Sciatic nerve (tissue), 2 donors: ENCODE results near the gene WNT8A. TPM values are rescaled to one million over a fixed set of nuclear protein-coding genes. Genes with fewer than 3 reads are reported as not detected.
"Not testable (repeated sequence)": the region's sequence is repeated elsewhere in the genome, so short reads cannot be mapped to it uniquely, and the experiment has no call there.

Experiments used
- ATAC-seq: fragments of 200-7000 bp; cut with Tn5 transposase; one replicate; pipeline ENCODE4 v1.9.1; 2020; ENCODE audit warnings: mild to moderate bottlenecking, moderate library complexity
- DNase-seq: peaks from one replicate; pipeline ENCODE4 v3.0.0-alpha.2; 2020; ENCODE audit warnings: low spot score
- intact Hi-C: fragments of 100-400 bp; cut with DNase I; formaldehyde crosslinking; loops from one replicate; pipeline ENCODE4 v1.14.2; 2022
- total RNA-seq: library from RNA; stranded (reverse); fragmentation: NEBNext Ultra II Directional; extraction: Animal tissue kit (Norgen Biotek cat#: 25700); gene quantifications from one replicate; pipeline ENCODE4 v1.2.1, GENCODE V29; 2021
- donor health status: DM: no; HTN: no; CAD: no.
- donor health status: DM: no; HTN: no; CAD: no.

WNT8A gene
- not detected for total RNA-seq

- no peak for ATAC-seq
- DNase-seq, result no peak
- intact Hi-C loops, result loop anchor here (10.0 kb wide), 1 partner anchor 51 kb away; the partner anchor contains the start of gene NME5
These were observed at the start of gene WNT8A for GRCh38 chr5:138083702-138084101. Gene WNT8A (plus strand): TSS chr5:138084033. CDS start chr5:138084128, 95 bp downstream.

- intact Hi-C loops, result no loop called here
- DNase-seq (no peak), ATAC-seq (peak; percentile 58)
These were observed 48.0 kb upstream of the WNT8A start for GRCh38 chr5:138035605-138036537.

GRCh38 chr5:138037271-138037670 is 46.6 kb upstream of the WNT8A start:
- DNase-seq (no peak), ATAC-seq (no peak)
- intact Hi-C loops, result no loop called here

DNA sequence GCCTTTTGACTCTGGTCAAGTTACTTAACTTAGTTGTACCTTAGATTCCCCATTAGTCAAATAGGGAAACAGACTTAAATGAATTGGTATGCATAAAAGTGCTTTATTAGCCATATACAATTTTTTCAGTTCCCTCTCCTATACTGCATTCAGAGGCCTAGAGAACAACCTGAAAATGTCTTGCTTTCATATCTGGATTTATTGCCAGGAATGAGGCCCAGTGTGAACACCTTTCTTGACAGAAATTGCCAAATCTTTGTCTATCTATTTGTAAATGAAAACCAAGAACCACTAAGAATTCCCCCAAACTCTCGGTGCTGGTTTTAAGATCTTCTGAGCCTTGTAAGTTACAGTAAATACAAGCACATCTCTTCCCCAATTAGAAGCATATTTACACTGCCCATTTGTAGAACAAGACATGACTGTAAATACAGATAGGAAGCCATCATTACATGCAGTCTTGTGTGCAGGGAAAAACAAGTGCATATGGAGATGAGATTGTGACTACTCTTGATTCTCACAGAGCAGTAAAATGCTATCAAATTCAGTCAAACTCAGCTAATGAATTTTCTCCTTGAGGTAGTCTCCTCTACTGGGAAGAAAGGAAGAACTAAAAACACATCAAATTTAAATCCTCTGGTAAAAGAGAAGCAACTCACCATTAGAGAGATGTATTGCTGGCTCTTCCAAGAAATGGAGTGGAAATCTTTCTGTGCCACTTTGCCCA is 45.8 kb upstream of the WNT8A start:
- ATAC-seq (no peak), DNase-seq (no peak)
- intact Hi-C loops, result no loop called here

GRCh38 chr5:138038826-138039225 is 45.0 kb upstream of the WNT8A start:
- ATAC-seq (peak; percentile 47), DNase-seq (no peak)
- intact Hi-C loops, result no loop called here

DNA sequence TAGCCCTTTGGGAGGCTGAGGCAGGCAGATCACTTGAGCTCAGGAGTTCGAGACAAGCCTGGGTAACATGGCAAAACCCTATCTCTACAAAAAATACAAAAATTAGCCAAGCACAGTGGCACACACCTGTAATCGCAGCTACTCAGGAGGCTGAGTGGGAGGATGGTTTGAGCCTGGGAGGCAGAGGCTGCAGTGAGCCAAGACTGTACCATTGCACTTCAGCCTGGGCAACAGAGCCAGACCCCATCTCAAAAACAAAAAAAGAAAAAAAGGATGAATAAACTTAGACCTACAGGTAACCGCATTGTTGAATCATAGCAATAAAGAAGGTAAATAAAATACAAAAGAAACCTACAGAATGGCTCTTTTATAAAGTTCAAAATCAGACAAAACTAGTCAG is 38.5 kb upstream of the WNT8A start:
- DNase-seq, intact Hi-C loops, ATAC-seq: not testable (repeated sequence)

GRCh38 chr5:138051441-138052296 is 32.2 kb upstream of the WNT8A start:
- intact Hi-C loops, result no loop called here
- ATAC-seq, result no peak
- DNase-seq, result no peak

DNA sequence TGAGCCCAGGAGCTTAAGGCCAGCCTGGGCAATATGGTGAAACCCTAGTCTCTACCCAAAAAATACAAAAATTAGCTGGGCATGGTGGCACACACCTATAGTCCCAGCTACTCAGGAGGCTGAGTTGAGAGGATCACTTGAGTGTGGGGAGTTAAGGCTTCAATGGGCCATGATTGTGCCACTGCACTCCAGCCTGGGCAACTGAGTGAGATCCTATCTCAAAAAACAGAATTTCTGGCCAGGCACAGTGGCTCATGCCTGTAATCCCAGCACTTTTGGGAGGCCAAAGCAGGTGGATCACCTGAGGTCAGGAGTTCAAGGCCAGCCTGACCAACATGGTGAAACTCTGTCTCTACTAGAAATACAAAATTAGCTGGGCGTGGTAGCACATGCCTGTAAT is 31.1 kb upstream of the WNT8A start:
- intact Hi-C loops, DNase-seq, ATAC-seq: not testable (repeated sequence)

DNA sequence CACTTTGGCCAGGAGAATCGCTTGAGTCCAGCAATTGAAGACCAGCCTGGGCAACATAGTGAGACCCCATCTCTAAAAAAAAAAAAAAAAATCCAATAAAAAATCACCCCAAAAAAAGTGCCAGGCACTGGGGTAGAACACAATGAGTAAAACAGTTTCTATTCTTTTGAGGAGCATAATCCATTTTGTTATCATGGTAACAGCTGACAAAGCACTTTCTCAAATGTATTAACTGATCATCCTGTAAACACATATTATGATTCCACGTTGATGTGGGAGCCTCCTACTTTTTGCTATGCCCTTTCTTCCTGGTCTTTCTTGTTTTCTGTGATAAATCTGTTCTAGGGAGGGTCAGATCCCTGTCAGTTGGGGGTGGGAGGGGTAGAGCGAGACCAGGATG is 30.3 kb upstream of the WNT8A start:
- intact Hi-C loops, result no loop called here
- no peak for ATAC-seq
- DNase-seq, result no peak

GRCh38 chr5:138054206-138054605 is 29.6 kb upstream of the WNT8A start:
- no peak for ATAC-seq
- DNase-seq, result no peak
- intact Hi-C loops, result no loop called here

GRCh38 chr5:138054847-138055558 is 28.8 kb upstream of the WNT8A start:
- intact Hi-C loops, result no loop called here
- ATAC-seq (no peak), DNase-seq (no peak)

DNA sequence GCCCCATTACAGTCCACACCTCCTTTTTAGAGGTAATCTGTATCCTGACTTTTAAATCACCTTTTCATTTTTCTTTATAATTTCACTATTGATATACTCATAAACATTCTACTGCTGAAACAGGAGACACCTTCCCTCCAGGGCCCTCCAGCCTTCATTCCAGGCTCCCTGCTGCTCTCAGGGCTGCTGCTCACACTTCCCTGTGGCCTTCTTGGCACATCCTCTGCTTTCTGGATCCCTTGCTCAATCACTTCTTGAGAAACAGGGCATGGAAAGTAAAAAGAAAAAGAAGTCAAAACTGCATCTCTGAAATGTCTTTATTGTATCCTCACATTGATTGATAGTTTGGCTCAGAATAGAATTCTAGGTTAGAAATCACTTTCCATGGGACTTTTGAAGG is 19.3 kb upstream of the WNT8A start:
- no peak for DNase-seq
- intact Hi-C loops, result no loop called here
- no peak for ATAC-seq

DNA sequence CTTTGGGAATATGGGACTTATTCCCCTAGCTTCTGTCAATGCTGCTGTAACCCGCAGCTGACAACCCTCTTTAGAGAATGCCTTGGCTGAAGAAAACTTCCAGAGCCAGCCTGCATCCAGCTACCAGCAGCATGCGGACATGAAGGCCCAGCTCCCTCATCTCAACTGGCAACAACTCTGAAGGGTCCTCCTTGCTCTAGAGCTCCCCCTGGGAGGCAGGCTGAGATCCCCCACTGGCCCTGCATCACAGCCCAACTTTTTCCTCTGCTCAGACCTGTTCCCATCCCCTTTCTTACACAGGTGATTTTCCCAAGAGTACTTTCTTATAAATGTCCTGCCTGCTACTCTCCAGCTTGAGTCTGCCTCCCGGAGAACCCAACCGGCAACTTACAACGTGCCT is 18.7 kb upstream of the WNT8A start:
- DNase-seq (no peak), ATAC-seq (no peak)
- intact Hi-C loops, result no loop called here

GRCh38 chr5:138067945-138068344 is 15.9 kb upstream of the WNT8A start:
- intact Hi-C loops, result no loop called here
- DNase-seq, result no peak

GRCh38 chr5:138068742-138069600 is 14.9 kb upstream of the WNT8A start:
- intact Hi-C loops, result no loop called here
- peak; percentile 69 for ATAC-seq
- DNase-seq, result peak; percentile 81

More at GRCh38 chr5:138067945-138068344, 15.9 kb upstream of the WNT8A start:
- no peak for ATAC-seq

DNA sequence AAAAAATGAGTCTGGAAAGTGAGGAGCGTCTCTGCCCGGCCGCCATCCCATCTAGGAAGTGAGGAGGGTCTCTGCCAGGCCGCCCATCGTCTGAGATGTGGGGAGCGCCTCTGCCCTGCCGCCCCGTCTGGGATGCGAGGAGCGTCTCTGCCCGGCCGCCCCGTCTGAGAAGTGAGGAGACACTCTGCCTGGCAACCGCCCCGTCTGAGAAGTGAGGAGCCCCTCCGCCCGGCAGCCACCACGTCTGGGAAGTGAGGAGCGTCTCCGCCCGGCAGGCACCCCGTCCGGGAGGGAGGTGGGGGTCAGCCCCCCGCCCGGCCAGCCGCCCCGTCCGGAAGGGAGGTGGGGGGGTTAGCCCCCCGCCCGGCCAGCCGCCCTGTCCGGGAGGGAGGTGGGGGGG is 13.8 kb upstream of the WNT8A start:
- ATAC-seq, DNase-seq, intact Hi-C loops: not testable (repeated sequence)

GRCh38 chr5:138077064-138077696 is 6.7 kb upstream of the WNT8A start:
- intact Hi-C loops, result no loop called here
- DNase-seq (peak; percentile 84), ATAC-seq (peak; percentile 76)
